ENCODE data around the gene SUSD4.

SUSD4 gene

GRCh38 chr1:223329664-223330415, 34.1 kb downstream of the SUSD4 start:
- Histone ChIP-seq H2AFZ (ENCODE audit: low read length, unreplicated experiment) (no peak overlapping the region), H3K4me1 (ENCODE audit: control insufficient read depth, insufficient read depth, low read length, unreplicated experiment) (no peaks in the 10 kb centered on the region), H3K36me3 (ENCODE audit: insufficient read depth, low read length) (no peaks in the 10 kb centered on the region), H3K4me3 (ENCODE audit: low read depth, low read length) (no peak overlapping the region), H3K27me3 (ENCODE audit: insufficient read depth, low read length) (peaks cover 23% of the 10 kb centered on the region), H3K79me2 (ENCODE audit: control insufficient read depth, insufficient read depth, low read length, unreplicated experiment) (no peaks in the 10 kb centered on the region), H3K27ac (ENCODE audit: low read depth, low read length) (no peak overlapping the region)

DNA sequence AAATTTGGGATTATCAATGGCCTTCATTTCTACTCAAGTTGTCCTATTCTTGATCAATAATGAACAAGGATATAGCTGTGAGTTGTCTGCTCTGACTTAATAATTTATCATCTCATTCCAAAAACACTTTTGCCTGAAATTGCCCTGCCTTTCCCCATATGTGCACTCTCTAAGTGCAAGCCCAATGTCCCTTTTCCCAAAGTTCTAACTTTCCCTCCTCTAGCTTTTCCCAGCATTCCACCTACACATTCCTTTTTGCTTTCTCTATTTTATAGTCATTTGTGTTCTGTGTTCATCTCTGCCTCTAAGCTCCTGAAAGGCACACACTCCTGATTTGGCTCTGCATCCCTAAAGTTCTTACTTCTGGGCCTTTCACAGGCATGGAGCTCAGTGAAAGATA, 34.7 kb downstream of the SUSD4 start:
- H3K27me3 ChIP-seq (ENCODE audit: insufficient read depth, low read length), result peaks cover 27% of the 10 kb centered on the region
- no peak overlapping the region for H3K4me3 ChIP-seq (ENCODE audit: low read depth, low read length)
- H3K79me2 ChIP-seq (ENCODE audit: control insufficient read depth, insufficient read depth, low read length, unreplicated experiment), result no peaks in the 10 kb centered on the region
- H3K27ac ChIP-seq (ENCODE audit: low read depth, low read length), result no peak overlapping the region
- H3K36me3 ChIP-seq (ENCODE audit: insufficient read depth, low read length), result no peaks in the 10 kb centered on the region
- no peaks in the 10 kb centered on the region for H3K4me1 ChIP-seq (ENCODE audit: control insufficient read depth, insufficient read depth, low read length, unreplicated experiment)
- no peak overlapping the region for H2AFZ ChIP-seq (ENCODE audit: low read length, unreplicated experiment)

GRCh38 chr1:223328566-223328965, 35.4 kb downstream of the SUSD4 start:
- H3K27ac ChIP-seq (ENCODE audit: low read depth, low read length), result no peak overlapping the region
- H3K27me3 ChIP-seq (ENCODE audit: insufficient read depth, low read length), result peaks cover 27% of the 10 kb centered on the region
- no peaks in the 10 kb centered on the region for H3K4me1 ChIP-seq (ENCODE audit: control insufficient read depth, insufficient read depth, low read length, unreplicated experiment)
- no peaks in the 10 kb centered on the region for H3K36me3 ChIP-seq (ENCODE audit: insufficient read depth, low read length)
- no peak overlapping the region for H2AFZ ChIP-seq (ENCODE audit: low read length, unreplicated experiment)
- no peaks in the 10 kb centered on the region for H3K79me2 ChIP-seq (ENCODE audit: control insufficient read depth, insufficient read depth, low read length, unreplicated experiment)
- H3K4me3 ChIP-seq (ENCODE audit: low read depth, low read length), result no peak overlapping the region

GRCh38 chr1:223326776-223327175, 37.2 kb downstream of the SUSD4 start:
- H3K4me1 ChIP-seq (ENCODE audit: control insufficient read depth, insufficient read depth, low read length, unreplicated experiment), result no peaks in the 10 kb centered on the region
- H2AFZ ChIP-seq (ENCODE audit: low read length, unreplicated experiment), result no peak overlapping the region
- H3K79me2 ChIP-seq (ENCODE audit: control insufficient read depth, insufficient read depth, low read length, unreplicated experiment), result no peaks in the 10 kb centered on the region
- H3K27ac ChIP-seq (ENCODE audit: low read depth, low read length), result no peak overlapping the region
- peaks cover 37% of the 10 kb centered on the region for H3K27me3 ChIP-seq (ENCODE audit: insufficient read depth, low read length)
- no peak overlapping the region for H3K4me3 ChIP-seq (ENCODE audit: low read depth, low read length)
- no peaks in the 10 kb centered on the region for H3K36me3 ChIP-seq (ENCODE audit: insufficient read depth, low read length)

DNA sequence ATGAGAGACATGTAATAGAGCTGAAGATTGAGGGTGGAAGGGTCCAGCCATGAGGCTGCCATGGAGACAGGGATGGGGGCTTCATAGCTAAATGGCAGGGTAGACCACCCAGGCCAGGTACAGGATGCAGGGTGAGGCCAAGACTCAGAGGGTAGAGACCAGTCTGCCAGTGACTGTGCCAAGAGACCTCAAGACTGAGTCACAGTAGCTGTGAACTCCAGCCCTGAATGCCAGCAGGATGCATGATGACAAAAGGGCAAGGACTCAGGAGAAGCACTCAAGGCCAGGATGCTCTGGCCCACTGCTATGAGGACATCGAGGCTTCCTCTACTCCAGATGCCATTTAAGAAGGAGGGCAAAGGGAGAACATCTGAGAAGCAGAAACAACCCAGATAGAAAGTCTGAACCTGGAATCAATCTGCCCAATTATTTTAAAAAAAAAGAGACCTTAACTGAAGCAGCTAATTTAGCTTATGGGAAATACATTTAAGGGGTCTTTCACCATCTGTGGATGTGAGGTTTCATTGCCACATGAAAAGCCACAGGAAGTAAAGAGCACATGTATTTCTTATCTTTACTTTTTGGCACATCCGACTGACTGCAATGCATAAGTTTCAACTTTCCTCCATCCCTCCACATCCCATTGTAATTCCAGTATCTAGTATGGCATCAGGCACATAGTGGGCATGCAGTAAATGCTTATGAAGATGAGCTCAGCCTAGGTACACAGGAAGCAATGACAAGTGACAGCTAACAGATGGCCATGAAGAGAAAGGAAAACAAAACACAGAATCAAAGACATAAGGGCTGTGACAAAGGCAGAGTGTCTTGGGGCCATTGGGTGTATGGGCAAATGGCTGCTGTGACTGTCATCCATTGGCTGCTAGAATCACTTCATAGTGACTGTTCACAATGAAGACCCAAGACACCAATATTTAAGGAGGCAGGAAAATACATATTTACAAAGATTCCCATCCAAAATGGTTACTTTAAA, 40.2 kb downstream of the SUSD4 start:
- Histone ChIP-seq H3K4me1 (ENCODE audit: control insufficient read depth, insufficient read depth, low read length, unreplicated experiment) (no peaks in the 10 kb centered on the region), H3K79me2 (ENCODE audit: control insufficient read depth, insufficient read depth, low read length, unreplicated experiment) (no peaks in the 10 kb centered on the region), H3K27ac (ENCODE audit: low read depth, low read length) (no peak overlapping the region), H3K36me3 (ENCODE audit: insufficient read depth, low read length) (no peaks in the 10 kb centered on the region), H2AFZ (ENCODE audit: low read length, unreplicated experiment) (no peak overlapping the region), H3K4me3 (ENCODE audit: low read depth, low read length) (no peak overlapping the region), H3K27me3 (ENCODE audit: insufficient read depth, low read length) (peaks cover 44% of the 10 kb centered on the region)

GRCh38 chr1:223322868-223323267, 41.1 kb downstream of the SUSD4 start:
- H3K27ac ChIP-seq (ENCODE audit: low read depth, low read length), result no peak overlapping the region
- peaks cover 44% of the 10 kb centered on the region for H3K27me3 ChIP-seq (ENCODE audit: insufficient read depth, low read length)
- no peak overlapping the region for H3K4me3 ChIP-seq (ENCODE audit: low read depth, low read length)
- no peaks in the 10 kb centered on the region for H3K4me1 ChIP-seq (ENCODE audit: control insufficient read depth, insufficient read depth, low read length, unreplicated experiment)
- no peak overlapping the region for H2AFZ ChIP-seq (ENCODE audit: low read length, unreplicated experiment)
- no peaks in the 10 kb centered on the region for H3K79me2 ChIP-seq (ENCODE audit: control insufficient read depth, insufficient read depth, low read length, unreplicated experiment)
- H3K36me3 ChIP-seq (ENCODE audit: insufficient read depth, low read length), result no peaks in the 10 kb centered on the region

DNA sequence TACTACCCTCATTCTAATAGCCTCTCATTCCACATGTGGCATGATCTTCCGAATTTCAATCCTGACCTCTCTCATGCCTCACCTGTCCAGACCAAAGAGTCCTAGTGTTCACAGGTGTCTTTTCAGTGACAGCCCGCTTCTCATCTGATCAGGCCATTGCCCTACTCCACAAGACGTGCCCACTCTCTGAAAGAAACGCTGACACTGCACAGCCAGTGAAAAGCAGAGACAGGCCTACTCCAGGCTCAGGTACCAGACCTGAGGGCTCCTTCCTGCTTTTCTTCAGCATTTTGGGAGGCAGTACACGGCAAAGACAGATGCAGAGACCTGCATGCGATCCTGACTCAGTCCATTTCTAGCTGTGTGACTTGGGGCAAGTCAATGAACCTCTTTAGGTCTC, 43.0 kb downstream of the SUSD4 start:
- Histone ChIP-seq H3K36me3 (ENCODE audit: insufficient read depth, low read length) (no peaks in the 10 kb centered on the region), H3K79me2 (ENCODE audit: control insufficient read depth, insufficient read depth, low read length, unreplicated experiment) (no peaks in the 10 kb centered on the region), H3K4me1 (ENCODE audit: control insufficient read depth, insufficient read depth, low read length, unreplicated experiment) (no peaks in the 10 kb centered on the region), H3K27ac (ENCODE audit: low read depth, low read length) (no peak overlapping the region), H3K27me3 (ENCODE audit: insufficient read depth, low read length) (peaks cover 37% of the 10 kb centered on the region), H3K4me3 (ENCODE audit: low read depth, low read length) (no peak overlapping the region), H2AFZ (ENCODE audit: low read length, unreplicated experiment) (no peak overlapping the region)

GRCh38 chr1:223319905-223320580, 43.9 kb downstream of the SUSD4 start:
- no peaks in the 10 kb centered on the region for H3K4me1 ChIP-seq (ENCODE audit: control insufficient read depth, insufficient read depth, low read length, unreplicated experiment)
- H2AFZ ChIP-seq (ENCODE audit: low read length, unreplicated experiment), result no peak overlapping the region
- H3K27ac ChIP-seq (ENCODE audit: low read depth, low read length), result no peak overlapping the region
- peaks cover 37% of the 10 kb centered on the region for H3K27me3 ChIP-seq (ENCODE audit: insufficient read depth, low read length)
- H3K4me3 ChIP-seq (ENCODE audit: low read depth, low read length), result no peak overlapping the region
- no peaks in the 10 kb centered on the region for H3K79me2 ChIP-seq (ENCODE audit: control insufficient read depth, insufficient read depth, low read length, unreplicated experiment)
- no peaks in the 10 kb centered on the region for H3K36me3 ChIP-seq (ENCODE audit: insufficient read depth, low read length)

DNA sequence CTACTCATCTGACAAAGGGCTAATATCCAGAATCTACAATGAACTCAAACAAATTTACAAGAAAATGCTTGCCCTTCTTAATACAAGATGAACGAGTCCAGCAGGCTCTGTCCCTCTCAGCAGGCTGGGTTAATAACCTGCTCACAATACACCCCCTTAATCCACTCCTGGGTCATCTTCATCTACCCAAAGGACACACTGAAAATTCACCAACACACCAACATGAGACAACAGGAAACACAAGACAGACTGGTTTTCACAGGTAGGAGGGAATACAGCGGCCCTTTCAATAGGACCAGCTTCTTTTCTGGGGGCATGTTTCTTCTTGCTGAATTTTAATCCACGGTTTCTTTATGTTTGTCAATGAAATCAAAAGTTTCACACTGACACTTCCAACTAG, 44.6 kb downstream of the SUSD4 start:
- Histone ChIP-seq H3K79me2 (ENCODE audit: control insufficient read depth, insufficient read depth, low read length, unreplicated experiment) (no peaks in the 10 kb centered on the region), H3K36me3 (ENCODE audit: insufficient read depth, low read length) (no peaks in the 10 kb centered on the region), H3K4me1 (ENCODE audit: control insufficient read depth, insufficient read depth, low read length, unreplicated experiment) (no peaks in the 10 kb centered on the region), H3K4me3 (ENCODE audit: low read depth, low read length) (no peak overlapping the region), H2AFZ (ENCODE audit: low read length, unreplicated experiment) (no peak overlapping the region), H3K27ac (ENCODE audit: low read depth, low read length) (no peak overlapping the region), H3K27me3 (ENCODE audit: insufficient read depth, low read length) (peaks cover 30% of the 10 kb centered on the region)

DNA sequence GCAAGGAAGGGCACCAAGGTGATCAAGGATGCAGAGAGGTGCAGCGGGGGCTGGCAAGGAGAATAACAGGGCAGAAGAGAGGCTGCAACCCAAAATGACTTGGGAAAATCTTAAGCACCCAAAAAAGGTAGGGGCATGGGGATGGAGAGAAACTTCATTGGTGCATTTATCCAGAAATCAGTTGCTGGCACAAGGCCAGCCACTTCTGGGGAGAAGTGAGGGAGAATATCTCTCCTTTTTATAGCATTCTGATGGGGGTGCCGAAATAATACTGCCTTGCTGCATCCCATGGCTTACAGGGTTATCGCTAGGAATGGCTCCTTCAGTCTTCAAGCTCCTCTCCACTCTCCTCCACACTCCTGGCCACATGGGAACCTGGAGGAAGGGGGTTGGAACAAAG, 47.9 kb downstream of the SUSD4 start:
- Histone ChIP-seq H3K27me3 (ENCODE audit: insufficient read depth, low read length) (peaks cover 14% of the 10 kb centered on the region), H3K4me1 (ENCODE audit: control insufficient read depth, insufficient read depth, low read length, unreplicated experiment) (no peaks in the 10 kb centered on the region), H3K27ac (ENCODE audit: low read depth, low read length) (no peak overlapping the region), H2AFZ (ENCODE audit: low read length, unreplicated experiment) (no peak overlapping the region), H3K36me3 (ENCODE audit: insufficient read depth, low read length) (no peaks in the 10 kb centered on the region), H3K79me2 (ENCODE audit: control insufficient read depth, insufficient read depth, low read length, unreplicated experiment) (no peaks in the 10 kb centered on the region), H3K4me3 (ENCODE audit: low read depth, low read length) (no peak overlapping the region)

Data from ACC112 (cell line).